ENCODE measurements around the gene RNF11.

The RNF11 gene

GRCh38 chr1:51298322-51298705 is 62.2 kb downstream of the RNF11 start:
- Histone ChIP-seq H3K4me3 (ENCODE audit: low read depth in 1 of 2, low read length in 1 of 2) (no peak overlapping the region), H3K27me3 (no peaks in the 10 kb centered on the region), H3K36me3 (no peaks in the 10 kb centered on the region), H3K4me1 (ENCODE audit: control insufficient read depth in 1 of 2, insufficient read depth in 1 of 2, low read depth in 1 of 2, low read length in 1 of 2) (peaks cover 11% of the 10 kb centered on the region in 2 experiments), H3K9me3 (no peaks in the 10 kb centered on the region), H3K27ac (no peak overlapping the region)
- no peak for TF ChIP-seq CTCF (IDR thresholded peaks at IDR 0.05)

DNA sequence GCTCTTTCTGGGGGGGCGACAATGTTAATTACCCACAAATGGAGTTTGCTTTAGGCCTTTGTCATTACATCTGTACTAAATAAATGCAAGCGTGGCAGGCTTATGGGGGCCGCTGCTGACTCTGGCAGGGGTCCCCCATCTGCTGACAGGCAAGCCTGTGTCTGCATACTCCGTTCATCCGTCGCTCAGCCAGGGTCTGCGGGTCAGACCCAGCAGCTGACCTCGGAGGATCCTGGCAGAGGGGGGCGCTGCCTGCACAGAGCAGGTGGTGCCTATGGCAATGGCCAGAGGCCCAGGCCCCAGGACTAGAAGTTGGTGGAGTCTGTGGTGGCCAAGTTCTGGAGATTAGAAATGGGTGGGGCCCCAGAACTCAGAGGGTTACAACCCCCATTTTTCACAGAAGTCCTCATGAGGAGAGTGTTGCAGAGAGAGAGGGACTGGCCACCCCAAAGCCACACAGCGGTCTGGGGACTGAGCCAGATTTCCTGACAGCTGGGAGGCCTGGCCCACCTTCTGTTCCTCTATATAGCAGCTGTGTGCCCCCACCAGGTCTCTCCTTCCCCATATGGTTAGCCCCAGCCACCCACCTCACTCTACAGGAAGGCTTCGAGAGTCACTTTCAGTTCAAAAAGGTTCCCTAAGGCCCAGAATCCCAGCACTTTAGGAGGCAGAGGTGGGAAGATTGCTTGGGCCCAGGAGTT is 63.3 kb downstream of the RNF11 start:
- Histone ChIP-seq H3K27ac (no peak overlapping the region), H3K27me3 (no peaks in the 10 kb centered on the region), H3K4me1 (ENCODE audit: control insufficient read depth in 1 of 2, insufficient read depth in 1 of 2, low read depth in 1 of 2, low read length in 1 of 2) (peaks cover 13 to 17% of the 10 kb centered on the region in 2 experiments), H3K4me3 (ENCODE audit: low read depth in 1 of 2, low read length in 1 of 2) (no peak overlapping the region), H3K36me3 (no peaks in the 10 kb centered on the region), H3K9me3 (no peaks in the 10 kb centered on the region)
- no peak for TF ChIP-seq CTCF (IDR thresholded peaks at IDR 0.05)

DNA sequence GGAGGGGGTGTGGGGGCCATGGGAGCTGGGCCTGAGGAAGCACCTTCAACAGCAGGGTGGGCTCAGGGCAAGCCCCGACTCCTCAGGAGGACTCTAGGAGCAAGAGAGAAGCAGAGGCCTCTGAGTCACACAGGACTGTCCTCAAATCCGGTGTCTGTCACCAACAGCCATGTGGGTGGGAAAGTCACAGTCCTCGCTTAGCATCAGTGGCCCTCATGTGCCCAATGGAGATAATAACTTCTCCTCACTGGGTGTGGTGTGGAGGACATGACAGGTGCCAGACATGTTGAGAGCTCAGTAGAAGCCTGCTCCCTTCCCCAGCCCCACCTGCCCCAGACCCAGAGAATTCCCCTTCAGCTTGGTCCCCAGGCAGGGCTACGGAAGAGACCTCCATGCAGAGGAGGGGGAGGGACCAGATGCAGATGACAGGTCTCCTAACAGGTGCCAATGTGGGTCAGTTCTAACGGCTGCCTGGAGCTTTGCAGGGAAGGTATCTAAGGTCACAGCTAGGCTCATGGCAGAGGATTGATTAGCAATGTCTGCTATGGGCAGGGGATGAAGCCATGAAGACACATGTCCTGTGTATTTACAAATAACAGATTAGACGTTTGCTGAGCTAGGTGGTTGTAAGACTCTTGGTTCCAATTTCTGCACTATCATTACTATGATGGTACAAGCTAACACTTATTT is 64.1 kb downstream of the RNF11 start:
- H3K4me3 ChIP-seq (ENCODE audit: low read depth in 1 of 2, low read length in 1 of 2) = no peak overlapping the region
- no peaks in the 10 kb centered on the region for H3K27me3 ChIP-seq
- peaks cover 13 to 17% of the 10 kb centered on the region in 2 experiments for H3K4me1 ChIP-seq (ENCODE audit: control insufficient read depth in 1 of 2, insufficient read depth in 1 of 2, low read depth in 1 of 2, low read length in 1 of 2)
- H3K36me3 ChIP-seq = no peaks in the 10 kb centered on the region
- no peaks in the 10 kb centered on the region for H3K9me3 ChIP-seq
- no peak for TF ChIP-seq CTCF (IDR thresholded peaks at IDR 0.05)
- no peak overlapping the region for H3K27ac ChIP-seq

DNA sequence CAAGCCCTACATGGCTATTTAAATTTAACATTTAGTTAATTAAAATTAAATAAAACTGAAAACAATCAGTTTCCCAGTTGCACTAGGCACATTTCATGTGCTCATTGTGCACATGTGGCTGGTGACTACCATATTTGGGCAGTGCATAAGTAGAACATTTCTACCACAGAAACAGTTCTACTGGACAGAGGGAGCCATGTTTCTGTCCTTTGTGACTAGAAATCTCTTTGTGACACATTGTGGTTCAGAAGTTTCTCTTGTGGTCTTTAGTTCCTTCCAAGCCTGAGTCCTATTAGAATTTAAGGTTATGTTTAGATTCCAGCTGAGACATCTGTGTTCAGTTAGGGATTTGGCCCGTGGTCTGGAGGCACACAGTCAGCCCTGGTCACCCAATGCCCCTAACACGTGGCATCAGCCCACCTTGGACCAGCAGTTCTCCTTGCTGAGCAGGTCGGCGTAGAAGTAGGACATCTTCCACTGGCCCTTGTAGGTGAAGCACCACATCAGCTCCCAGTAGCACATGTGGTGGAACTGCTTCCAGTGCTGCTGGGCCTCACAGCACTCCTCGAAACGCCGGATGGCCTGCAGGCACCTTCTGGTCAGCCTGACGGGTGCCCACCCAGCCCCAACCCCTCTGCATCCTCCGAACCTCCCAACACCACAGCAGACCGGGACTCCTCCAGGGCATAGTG is 65.2 kb downstream of the RNF11 start:
- no peak overlapping the region for H3K4me3 ChIP-seq (ENCODE audit: low read depth in 1 of 2, low read length in 1 of 2)
- H3K27ac ChIP-seq = no peak overlapping the region
- peaks cover 11 to 16% of the 10 kb centered on the region in 2 experiments for H3K4me1 ChIP-seq (ENCODE audit: control insufficient read depth in 1 of 2, insufficient read depth in 1 of 2, low read depth in 1 of 2, low read length in 1 of 2)
- H3K27me3 ChIP-seq = no peaks in the 10 kb centered on the region
- no peaks in the 10 kb centered on the region for H3K9me3 ChIP-seq
- H3K36me3 ChIP-seq = no peaks in the 10 kb centered on the region
- TF ChIP-seq CTCF (IDR thresholded peaks at IDR 0.05) = no peak

GRCh38 chr1:51301844-51302162 is 65.7 kb downstream of the RNF11 start:
- Histone ChIP-seq H3K36me3 (no peaks in the 10 kb centered on the region), H3K27ac (no peak overlapping the region), H3K4me3 (ENCODE audit: low read depth in 1 of 2, low read length in 1 of 2) (no peak overlapping the region), H3K27me3 (no peaks in the 10 kb centered on the region), H3K4me1 (ENCODE audit: control insufficient read depth in 1 of 2, insufficient read depth in 1 of 2, low read depth in 1 of 2, low read length in 1 of 2) (peaks cover 6 to 11% of the 10 kb centered on the region in 2 experiments), H3K9me3 (no peaks in the 10 kb centered on the region)
- no peak for TF ChIP-seq CTCF (IDR thresholded peaks at IDR 0.05)

All from neutrophil (primary cell).